22Rv1 (cell line): ENCODE measurements around the gene CEP290.

Source experiments
- H3K27ac ChIP-seq: fragments of 450-650 bp; 2 replicates; pipeline ENCODE4 v1.5.1; 2017
- CTCF ChIP-seq: fragments of 450-650 bp; IDR thresholded peaks from 2 replicates; pipeline ENCODE4 v1.5.1; 2017; ENCODE audit warnings: mild to moderate bottlenecking
- ZFX ChIP-seq: fragments of 450-650 bp; IDR thresholded peaks from 2 replicates; pipeline ENCODE4 v1.6.1; 2017; ENCODE audit warnings: antibody characterized with exemption, borderline replicate concordance

Gene CEP290

DNA sequence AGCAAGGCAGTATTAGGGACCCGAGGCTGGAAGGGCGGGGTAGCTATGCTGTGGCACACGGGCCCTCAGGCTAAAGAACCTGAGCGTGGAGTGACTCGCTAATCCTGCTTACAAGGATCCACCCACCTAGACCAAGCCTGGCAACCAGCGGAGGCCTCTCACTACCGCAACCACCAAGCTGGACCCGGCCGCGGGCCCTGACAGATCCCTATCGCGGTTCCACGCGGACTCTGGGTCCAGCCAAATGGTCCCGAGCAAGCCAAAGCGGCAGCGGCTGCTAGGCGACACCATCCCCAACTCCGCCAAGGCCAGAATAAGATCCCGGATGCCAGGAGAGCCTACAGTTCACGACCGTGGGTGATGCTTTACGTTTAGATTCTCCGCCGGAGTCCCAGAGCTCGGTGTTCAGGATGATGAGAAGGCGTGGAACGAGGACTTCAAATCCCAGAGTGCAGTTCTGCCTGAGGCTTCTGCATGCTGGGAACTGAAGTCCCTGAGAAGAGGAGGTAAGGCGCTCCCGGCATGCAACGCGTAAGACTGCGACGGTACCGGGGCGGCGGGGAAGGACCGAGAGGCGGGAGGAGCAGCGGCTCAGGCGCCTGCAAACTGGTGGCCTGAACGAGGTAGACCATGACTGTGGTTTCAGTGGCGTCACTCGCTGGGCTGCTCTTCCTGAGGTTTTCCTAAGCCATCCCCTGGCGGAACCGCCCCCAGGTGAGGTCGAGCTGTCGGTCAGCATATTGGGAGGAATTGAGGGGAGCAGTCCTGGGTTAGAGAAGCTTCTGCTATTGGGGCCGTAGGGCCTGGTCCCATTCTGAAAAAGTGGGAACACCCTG is at the start of gene CEP290, which contains the start of gene TMTC3:
Gene CEP290 (minus strand): TSS at position 315 of the 836 bp plus-strand sequence. CDS start 781 bp downstream, outside the sequence.
Gene TMTC3 (plus strand): TSS at position 534 of the 836 bp plus-strand sequence. CDS start 6,009 bp downstream, outside the sequence.
- TF ChIP-seq CTCF (no peak), ZFX (peak; percentile 52; the same call in 1 of the 2 replicates)
- H3K27ac ChIP-seq: peak within 1 kb of the TSS; percentile 85

DNA sequence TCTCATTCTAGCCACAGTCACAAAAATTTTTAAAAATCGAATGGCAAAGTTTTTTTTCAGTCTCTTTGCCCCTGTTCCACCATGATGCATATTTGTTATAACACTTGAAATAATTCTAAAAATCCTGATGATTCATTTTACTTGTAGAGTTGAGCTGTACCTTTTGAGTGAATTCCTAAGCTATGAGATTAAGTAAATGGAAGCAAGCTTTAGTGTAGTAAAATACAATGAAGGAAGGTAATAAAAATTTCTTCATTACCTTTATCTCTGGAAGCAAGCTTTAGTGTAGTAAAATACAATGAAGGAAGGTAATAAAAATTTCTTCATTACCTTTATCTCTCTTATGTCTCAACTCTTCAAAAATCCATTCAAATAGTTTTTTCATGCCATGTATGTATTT is 46.3 kb upstream of the CEP290 start:
- no peak overlapping the region for H3K27ac ChIP-seq
- TF ChIP-seq CTCF (no peak), ZFX (no peak)

DNA sequence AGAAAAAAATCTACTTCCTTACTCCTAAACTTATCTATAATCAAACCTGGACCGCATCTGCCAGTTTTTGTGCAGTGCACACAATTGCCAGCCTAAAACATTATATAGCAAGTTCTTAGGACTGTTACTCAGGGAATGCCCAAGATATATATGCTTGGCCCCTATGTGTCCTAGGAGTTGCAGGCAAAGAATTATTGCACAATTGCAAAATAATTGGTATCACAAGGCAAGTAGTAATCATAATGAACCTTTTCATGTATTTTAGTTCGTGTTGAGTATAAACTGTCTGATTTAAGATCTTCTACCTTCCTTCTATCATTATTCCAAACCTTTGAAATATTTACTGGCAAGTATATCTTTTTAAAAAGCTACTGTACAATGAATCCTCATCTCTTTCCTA is 45.7 kb upstream of the CEP290 start:
- no peak overlapping the region for H3K27ac ChIP-seq
- TF ChIP-seq ZFX (no peak), CTCF (no peak)

DNA sequence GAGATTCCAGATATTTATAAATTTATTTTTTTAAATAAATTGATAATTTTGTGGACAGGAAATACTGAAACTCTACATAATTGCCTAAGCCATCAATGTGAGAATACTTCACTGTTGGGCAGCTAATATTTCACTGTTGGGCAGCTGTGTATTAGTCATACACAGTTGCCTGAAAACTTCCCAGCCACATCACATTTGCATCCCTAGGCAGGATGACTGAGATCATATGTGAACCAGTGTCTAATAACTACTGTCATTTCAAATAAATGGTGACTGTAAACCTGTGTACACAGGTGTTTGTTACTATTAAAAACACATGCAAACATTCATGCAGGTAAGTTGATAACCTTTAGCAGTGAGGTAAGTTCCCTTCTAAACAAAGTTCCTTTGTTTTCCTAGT is 44.1 kb upstream of the CEP290 start:
- H3K27ac ChIP-seq: peak overlapping the region; percentile 52
- TF ChIP-seq CTCF (no peak), ZFX (no peak)

DNA sequence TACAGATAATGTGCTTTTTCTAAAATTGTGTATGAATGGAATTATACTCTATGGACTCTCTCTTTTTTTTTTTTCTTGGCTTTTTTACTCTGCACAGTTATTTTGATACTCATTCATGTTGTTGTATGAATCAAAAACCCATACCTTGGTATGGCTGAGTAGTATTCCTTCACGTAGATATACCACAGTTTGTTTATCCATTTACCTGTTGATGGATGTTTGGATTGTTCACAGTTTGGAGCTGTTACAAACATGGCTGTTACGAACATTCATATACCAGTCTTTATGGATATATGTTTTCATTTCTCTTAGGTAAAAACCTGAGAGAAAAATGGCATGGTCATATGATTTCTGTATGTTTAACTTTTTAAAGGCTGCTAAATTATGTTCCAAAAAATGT is 43.4 kb upstream of the CEP290 start:
- H3K27ac ChIP-seq: peak overlapping the region; percentile 52
- TF ChIP-seq CTCF (no peak), ZFX (no peak)

GRCh38 chr12:88184196-88184595 is 42.3 kb upstream of the CEP290 start:
- TF ChIP-seq ZFX (no peak), CTCF (no peak)
- no peak overlapping the region for H3K27ac ChIP-seq

DNA sequence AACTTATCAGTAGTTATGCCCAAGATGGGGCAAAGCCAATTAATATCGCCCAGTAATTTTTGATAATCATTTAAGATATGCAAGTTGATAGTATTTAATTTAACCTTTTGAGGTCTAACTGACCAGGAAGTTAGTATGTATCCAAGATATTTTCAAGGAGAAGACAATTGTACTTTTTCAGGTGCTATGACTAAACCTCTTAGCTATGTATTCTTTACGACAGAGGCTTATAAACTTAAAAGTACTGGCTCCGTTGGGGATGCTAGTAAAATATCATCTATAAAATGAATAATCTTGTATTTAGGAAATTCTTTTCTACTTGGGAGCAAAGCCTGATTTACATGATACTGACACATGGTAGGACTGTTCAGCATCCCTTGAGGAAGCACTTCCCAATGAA is 40.5 kb upstream of the CEP290 start:
- TF ChIP-seq ZFX (no peak), CTCF (no peak)
- no peak overlapping the region for H3K27ac ChIP-seq
